ENCODE data around the gene SMAD3.

DNA sequence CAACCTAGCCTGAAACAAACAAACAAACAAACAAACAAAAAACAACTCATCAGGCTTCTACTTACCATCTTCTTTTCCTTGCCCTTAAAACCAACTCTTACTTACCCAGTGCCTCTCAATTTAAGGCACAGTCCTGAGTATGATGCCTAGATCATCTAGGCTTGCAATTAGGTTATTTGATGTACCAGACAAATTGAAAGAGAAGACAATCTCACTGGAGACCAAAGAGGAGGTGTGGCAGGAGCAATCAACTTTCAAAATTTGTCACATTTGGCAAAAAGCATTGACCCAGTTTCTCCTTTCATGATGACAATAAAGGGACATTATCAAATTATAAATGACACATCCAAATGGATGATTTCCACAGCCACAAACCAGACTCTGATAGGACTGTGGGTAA, 153.0 kb downstream of the SMAD3 start:
- TF ChIP-seq, protein P1, sequence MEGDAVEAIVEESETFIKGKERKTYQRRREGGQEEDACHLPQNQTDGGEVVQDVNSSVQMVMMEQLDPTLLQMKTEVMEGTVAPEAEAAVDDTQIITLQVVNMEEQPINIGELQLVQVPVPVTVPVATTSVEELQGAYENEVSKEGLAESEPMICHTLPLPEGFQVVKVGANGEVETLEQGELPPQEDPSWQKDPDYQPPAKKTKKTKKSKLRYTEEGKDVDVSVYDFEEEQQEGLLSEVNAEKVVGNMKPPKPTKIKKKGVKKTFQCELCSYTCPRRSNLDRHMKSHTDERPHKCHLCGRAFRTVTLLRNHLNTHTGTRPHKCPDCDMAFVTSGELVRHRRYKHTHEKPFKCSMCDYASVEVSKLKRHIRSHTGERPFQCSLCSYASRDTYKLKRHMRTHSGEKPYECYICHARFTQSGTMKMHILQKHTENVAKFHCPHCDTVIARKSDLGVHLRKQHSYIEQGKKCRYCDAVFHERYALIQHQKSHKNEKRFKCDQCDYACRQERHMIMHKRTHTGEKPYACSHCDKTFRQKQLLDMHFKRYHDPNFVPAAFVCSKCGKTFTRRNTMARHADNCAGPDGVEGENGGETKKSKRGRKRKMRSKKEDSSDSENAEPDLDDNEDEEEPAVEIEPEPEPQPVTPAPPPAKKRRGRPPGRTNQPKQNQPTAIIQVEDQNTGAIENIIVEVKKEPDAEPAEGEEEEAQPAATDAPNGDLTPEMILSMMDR (IDR thresholded peaks at IDR 0.05) = no peak
- TF ChIP-seq POLR2A (IDR thresholded peaks at IDR 0.05) = no peak
